Ovary (tissue), 3 donors: ENCODE results near the gene ZNF792.

Source experiments
- CTCF ChIP-seq, 3 donors: fragments of 450-650 bp in 2 of 3; fragments of 200-600 bp in 1 of 3; IDR thresholded peaks; one replicate each; pipeline versions ENCODE4 v1.5.1 to v1.8.0; 2016 to 2022; ENCODE audit warnings: antibody characterized with exemption in 3 of 3, mild to moderate bottlenecking in 1 of 3
- EP300 ChIP-seq: sonication (generic); formaldehyde crosslinking; IDR thresholded peaks from one replicate; pipeline ENCODE4 v1.6.1; 2017; ENCODE audit warnings: antibody characterized with exemption
- POLR2A ChIP-seq: fragments of 450-650 bp; IDR thresholded peaks from one replicate; pipeline ENCODE4 v1.6.1; 2017; ENCODE audit warnings: antibody characterized with exemption, mild to moderate bottlenecking, moderate library complexity
- donor health status: DM: no; HTN: no; CAD: no.

- TF ChIP-seq EP300 (no peak), CTCF (IDR thresholded peaks at IDR 0.05) (no peak), POLR2A (no peak)
Measured at GRCh38 chr19:35011737-35012682, 48.0 kb upstream of the ZNF792 start.
